GM12878 (cell line): ENCODE results near the gene FKBP9. TPM values are rescaled to one million over a fixed set of nuclear protein-coding genes. Genes with fewer than 3 reads are reported as not detected.

ENCODE experiments used
- polyA plus RNA-seq, 11 experiments: library from polyadenylated mRNA; depleted of rRNA in 4 of 11; unstranded in 6 of 11; stranded (reverse) in 5 of 11; fragments of >200 nt; fragmentation: Nextera tagmentation in 4 of 11; fragmentation: Illumina TruSeq in 1 of 11; extraction: Ambion mirVana in 4 of 11; extraction: Trizol in 1 of 11; gene quantifications; 1 replicate in 1 of 11; 2 replicates in 10 of 11; pipeline versions ENCODE4 v1.2.1 to v1.2.3, GENCODE V29; 2011 to 2016; ENCODE audit warnings: inconsistent platforms in 2 of 11, missing spikeins in 2 of 11, low read depth in 1 of 11
- small RNA-seq: library from RNA; depleted of rRNA; stranded (forward); fragments of <200 nt; gene quantifications from one replicate; pipeline ENCODE3, GENCODE V24; 2014
- total RNA-seq, 4 experiments: library from RNA; depleted of rRNA in 3 of 4; stranded (reverse); fragments of >200 nt in 3 of 4; fragmentation: Illumina TruSeq in 1 of 4; extraction: Trizol in 1 of 4; gene quantifications; 2 replicates each; pipeline versions ENCODE4 v1.2.1 to v1.2.3, GENCODE V29; 2013 to 2021

Gene FKBP9
- total and polyA plus RNA-seq, 10 of the 15 experiments (the other 5 are each of a cell fraction or from before 2014, with no cell fraction given) = 0.04 to 6.6 (median 2.6) TPM

Small RNA genes within 50 kb of the gene (small RNA-seq; reads per million reads assigned to genes)
- gene AC083863.1 = not detected
- not detected for gene RN7SL505P
- gene RNU6-388P = not detected
- gene RPS29P14 = not detected

Other genes with a start within 250 kb of the FKBP9 start
- gene KBTBD2, start 65.7 kb upstream of the FKBP9 start, total RNA-seq (2014; rRNA removed) = 20.0 and 20.2 TPM in 2 replicates
- 18.9 and 19.5 TPM in 2 replicates for gene KBTBD2, start 65.7 kb upstream of the FKBP9 start, total RNA-seq (2014; rRNA removed; fragmentation: Illumina TruSeq; extraction: Trizol)
- gene KBTBD2, start 65.7 kb upstream of the FKBP9 start, total RNA-seq (2021) = 11.8 and 16.0 TPM in 2 replicates
- gene KBTBD2, start 65.7 kb upstream of the FKBP9 start, polyA plus RNA-seq (2011; rRNA removed) = 22.3 and 31.5 TPM in 2 replicates
- 16.9 and 21.7 TPM in 2 replicates for gene KBTBD2, start 65.7 kb upstream of the FKBP9 start, polyA plus RNA-seq (2014; fragmentation: Illumina TruSeq; extraction: Trizol)
- 1 to 10 TPM; 8.1 to 8.3 TPM for gene KBTBD2, start 65.7 kb upstream of the FKBP9 start, polyA plus RNA-seq (2014; fragmentation: Nextera tagmentation; extraction: Ambion mirVana)
- gene KBTBD2, start 65.7 kb upstream of the FKBP9 start, polyA plus RNA-seq (2014; rRNA removed) = 14.5 and 16.4 TPM in 2 replicates
- gene KBTBD2, start 65.7 kb upstream of the FKBP9 start, polyA plus RNA-seq (2016; fragmentation: Nextera tagmentation; extraction: Ambion mirVana) = 10 to 100 TPM; 11.9 to 12.4 TPM
- 61.0 and 80.5 TPM in 2 replicates for gene NT5C3A, start 105.3 kb downstream of the FKBP9 start, total RNA-seq (2014; rRNA removed)
- 86.8 and 95.5 TPM in 2 replicates for gene NT5C3A, start 105.3 kb downstream of the FKBP9 start, total RNA-seq (2014; rRNA removed; fragmentation: Illumina TruSeq; extraction: Trizol)
- gene NT5C3A, start 105.3 kb downstream of the FKBP9 start, total RNA-seq (2021) = 53.8 and 60.2 TPM in 2 replicates
- 96.5 and 181 TPM in 2 replicates for gene NT5C3A, start 105.3 kb downstream of the FKBP9 start, polyA plus RNA-seq (2011; rRNA removed)
- gene NT5C3A, start 105.3 kb downstream of the FKBP9 start, polyA plus RNA-seq (2014; fragmentation: Illumina TruSeq; extraction: Trizol) = 88.1 and 115 TPM in 2 replicates
- gene NT5C3A, start 105.3 kb downstream of the FKBP9 start, polyA plus RNA-seq (2014; fragmentation: Nextera tagmentation; extraction: Ambion mirVana) = 100 to 1,000 TPM in 1 of 2 experiments, 10 to 100 TPM in 1; 81.8 to 111 TPM
- gene NT5C3A, start 105.3 kb downstream of the FKBP9 start, polyA plus RNA-seq (2014; rRNA removed) = 50.9 and 59.9 TPM in 2 replicates
- 10 to 100 TPM; 53.0 to 57.9 TPM for gene NT5C3A, start 105.3 kb downstream of the FKBP9 start, polyA plus RNA-seq (2016; fragmentation: Nextera tagmentation; extraction: Ambion mirVana)
- 13.9 and 14.8 TPM in 2 replicates for gene RP9, start 152.0 kb downstream of the FKBP9 start, total RNA-seq (2014; rRNA removed)
- gene RP9, start 152.0 kb downstream of the FKBP9 start, total RNA-seq (2014; rRNA removed; fragmentation: Illumina TruSeq; extraction: Trizol) = 17.7 and 18.5 TPM in 2 replicates
- 9.7 and 11.4 TPM in 2 replicates for gene RP9, start 152.0 kb downstream of the FKBP9 start, total RNA-seq (2021)
- gene RP9, start 152.0 kb downstream of the FKBP9 start, polyA plus RNA-seq (2011; rRNA removed) = 20.2 and 20.3 TPM in 2 replicates
- gene RP9, start 152.0 kb downstream of the FKBP9 start, polyA plus RNA-seq (2014; fragmentation: Illumina TruSeq; extraction: Trizol) = 20.8 and 25.3 TPM in 2 replicates
- 1 to 10 TPM; 7.6 to 9.6 TPM for gene RP9, start 152.0 kb downstream of the FKBP9 start, polyA plus RNA-seq (2014; fragmentation: Nextera tagmentation; extraction: Ambion mirVana)
- 16.1 and 16.3 TPM in 2 replicates for gene RP9, start 152.0 kb downstream of the FKBP9 start, polyA plus RNA-seq (2014; rRNA removed)
- gene RP9, start 152.0 kb downstream of the FKBP9 start, polyA plus RNA-seq (2016; fragmentation: Nextera tagmentation; extraction: Ambion mirVana) = 10 to 100 TPM; 21.8 to 23.9 TPM
- gene BBS9, start 172.1 kb downstream of the FKBP9 start, total RNA-seq (2014; rRNA removed) = 2.8 and 3.3 TPM in 2 replicates
- gene BBS9, start 172.1 kb downstream of the FKBP9 start, total RNA-seq (2014; rRNA removed; fragmentation: Illumina TruSeq; extraction: Trizol) = 2.4 and 2.8 TPM in 2 replicates
- gene BBS9, start 172.1 kb downstream of the FKBP9 start, total RNA-seq (2021) = 4.1 and 4.8 TPM in 2 replicates
- 5.6 and 6.5 TPM in 2 replicates for gene BBS9, start 172.1 kb downstream of the FKBP9 start, polyA plus RNA-seq (2011; rRNA removed)
- gene BBS9, start 172.1 kb downstream of the FKBP9 start, polyA plus RNA-seq (2014; fragmentation: Illumina TruSeq; extraction: Trizol) = 2.2 and 2.9 TPM in 2 replicates
- 1 to 10 TPM; 1.2 to 2.3 TPM for gene BBS9, start 172.1 kb downstream of the FKBP9 start, polyA plus RNA-seq (2014; fragmentation: Nextera tagmentation; extraction: Ambion mirVana)
- gene BBS9, start 172.1 kb downstream of the FKBP9 start, polyA plus RNA-seq (2014; rRNA removed) = 1.5 TPM in 2 replicates
- 1 to 10 TPM; 2.3 to 4.5 TPM for gene BBS9, start 172.1 kb downstream of the FKBP9 start, polyA plus RNA-seq (2016; fragmentation: Nextera tagmentation; extraction: Ambion mirVana)